H1 (cell line): ENCODE measurements around the gene COL4A2.

Experiments
- JUN ChIP-seq: IDR thresholded peaks from 2 replicates; pipeline ENCODE4 v1.6.1; 2011; ENCODE audit warnings: low read depth, mild to moderate bottlenecking, improper control_type of control experiment, low read length
- MAFK ChIP-seq: IDR thresholded peaks from 2 replicates; pipeline ENCODE4 v1.6.1; 2012; ENCODE audit warnings: low read depth, mild to moderate bottlenecking, improper control_type of control experiment, low read length
- SP2 ChIP-seq: IDR thresholded peaks from 2 replicates; pipeline ENCODE4 v1.6.1; 2012; ENCODE audit warnings: mild to moderate bottlenecking, low read length, inconsistent platforms
- YY1 ChIP-seq: IDR thresholded peaks from 2 replicates; pipeline ENCODE4 v1.6.1; 2011; ENCODE audit warnings: low read depth, mild to moderate bottlenecking, low read length
- TF ChIP-seq, protein P1 (sequence below), 3 experiments: IDR thresholded peaks; 1 replicate in 2 of 3; 2 replicates in 1 of 3; pipeline versions ENCODE4 v1.5.1 to v1.6.1; 2011; ENCODE audit warnings: low read length in 3 of 3, mild to moderate bottlenecking in 3 of 3, inconsistent platforms in 2 of 3, low read depth in 1 of 3, moderate library complexity in 1 of 3; ENCODE audit not compliant: insufficient read depth in 1 of 3; ENCODE audit errors: control extremely low read depth in 1 of 3

DNA sequence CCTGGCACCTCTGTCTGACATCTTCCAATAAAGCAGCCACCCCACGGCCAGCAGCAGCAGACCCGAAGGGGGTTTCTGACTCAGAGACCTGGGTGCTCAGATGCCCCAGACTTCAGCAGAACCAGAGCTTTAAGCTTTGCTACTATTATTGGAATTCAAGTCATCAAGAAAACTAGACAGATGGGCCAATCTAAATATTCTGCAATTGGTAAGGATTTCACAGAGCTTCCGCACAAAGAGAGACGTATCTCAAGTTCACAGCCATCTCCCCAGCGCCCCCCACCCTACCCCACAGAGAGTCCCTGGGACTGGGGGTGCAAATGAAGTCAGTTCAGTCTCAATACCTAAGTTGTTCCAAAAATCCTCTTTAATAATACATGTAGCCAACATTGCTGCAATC is 215.6 kb downstream of the COL4A2 start:
- TF ChIP-seq, protein P1, sequence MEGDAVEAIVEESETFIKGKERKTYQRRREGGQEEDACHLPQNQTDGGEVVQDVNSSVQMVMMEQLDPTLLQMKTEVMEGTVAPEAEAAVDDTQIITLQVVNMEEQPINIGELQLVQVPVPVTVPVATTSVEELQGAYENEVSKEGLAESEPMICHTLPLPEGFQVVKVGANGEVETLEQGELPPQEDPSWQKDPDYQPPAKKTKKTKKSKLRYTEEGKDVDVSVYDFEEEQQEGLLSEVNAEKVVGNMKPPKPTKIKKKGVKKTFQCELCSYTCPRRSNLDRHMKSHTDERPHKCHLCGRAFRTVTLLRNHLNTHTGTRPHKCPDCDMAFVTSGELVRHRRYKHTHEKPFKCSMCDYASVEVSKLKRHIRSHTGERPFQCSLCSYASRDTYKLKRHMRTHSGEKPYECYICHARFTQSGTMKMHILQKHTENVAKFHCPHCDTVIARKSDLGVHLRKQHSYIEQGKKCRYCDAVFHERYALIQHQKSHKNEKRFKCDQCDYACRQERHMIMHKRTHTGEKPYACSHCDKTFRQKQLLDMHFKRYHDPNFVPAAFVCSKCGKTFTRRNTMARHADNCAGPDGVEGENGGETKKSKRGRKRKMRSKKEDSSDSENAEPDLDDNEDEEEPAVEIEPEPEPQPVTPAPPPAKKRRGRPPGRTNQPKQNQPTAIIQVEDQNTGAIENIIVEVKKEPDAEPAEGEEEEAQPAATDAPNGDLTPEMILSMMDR (IDR thresholded peaks at IDR 0.05; ENCODE audit: control extremely low read depth in 1 of 3, insufficient read depth in 1 of 3, low read depth in 1 of 3, low read length in 3 of 3): no peak
- TF ChIP-seq MAFK (no peak), SP2 (no peak), YY1 (no peak), JUN (no peak)
